ENCODE results near the gene HEPHL1. TPM values are rescaled to one million over a fixed set of nuclear protein-coding genes. Genes with fewer than 3 reads are reported as not detected.

The HEPHL1 gene
- total RNA-seq, 1 experiment from 2014 or later, result not detected

DNA sequence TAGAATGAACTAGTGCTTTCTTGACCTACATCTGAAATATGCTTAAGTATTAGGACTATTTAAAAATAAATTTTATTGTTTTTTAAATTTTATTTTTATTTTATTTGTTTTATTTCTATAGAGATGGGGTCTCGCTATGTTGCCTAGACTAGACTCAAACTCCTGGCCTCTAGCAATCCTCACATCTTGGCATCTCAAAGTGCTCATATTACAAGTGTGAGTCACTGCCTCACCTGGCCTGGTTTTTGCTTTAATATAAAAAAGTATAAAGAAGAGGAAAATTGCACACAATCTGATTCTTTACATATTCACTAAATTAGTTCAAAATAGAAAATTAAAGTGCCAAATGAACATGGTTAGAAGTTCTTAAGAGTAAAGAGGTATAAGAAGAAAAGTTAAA, 37.5 kb downstream of the HEPHL1 start:
- BruUV-seq (replicated peaks), result no TSS peak
- no peak overlapping the region for H3K4me2 ChIP-seq (ENCODE audit: low read length)
- RAD21 ChIA-PET (ENCODE audit: low non-redundant PET in 1 of 2, low total read pairs in 2 of 2, uncharacterized antibody in 2 of 2, unreplicated experiment in 2 of 2), result no interaction called here

GRCh38 chr11:94059065-94059464, 37.9 kb downstream of the HEPHL1 start:
- ChIA-PET POLR2A (no interaction called here), CTCF (no interaction called here), RAD21 (ENCODE audit: low non-redundant PET in 1 of 2, low total read pairs in 2 of 2, uncharacterized antibody in 2 of 2, unreplicated experiment in 2 of 2) (no interaction called here)
- Histone ChIP-seq H3K27me3 (ENCODE audit: insufficient read depth, low read length) (0 out of 2 replicates have a peak, but pooled peaks cover 7% of the 10 kb centered on the region), H2AFZ (ENCODE audit: low read depth, low read length, poor library complexity, severe bottlenecking) (no peak overlapping the region), H3K4me1 (ENCODE audit: control insufficient read depth in 1 of 2, insufficient read depth in 2 of 2, low read length in 2 of 2) (no peaks in the 10 kb centered on the region), H3K9me2 (ENCODE audit: insufficient read depth) (no peaks in the 10 kb centered on the region), H3K79me2 (ENCODE audit: insufficient read depth, low read length) (no peaks in the 10 kb centered on the region), H3K4me2 (ENCODE audit: low read length) (no peak overlapping the region), H3K9ac (ENCODE audit: low read length) (no peak overlapping the region), H4K20me1 (ENCODE audit: insufficient read depth) (no peaks in the 10 kb centered on the region), H3K36me3 (ENCODE audit: control insufficient read depth in 1 of 2, insufficient read depth in 2 of 2, low read length in 2 of 2) (no peaks in the 10 kb centered on the region), H3K4me3 (replicated peaks in 1 of 2; ENCODE audit: low read depth in 1 of 2, low read length in 2 of 2) (no peak overlapping the region), H3K9me3 (ENCODE audit: control insufficient read depth in 1 of 2, insufficient read depth in 1 of 2, low read depth in 1 of 2, low read length in 2 of 2) (no peaks in the 10 kb centered on the region), H3K27ac (ENCODE audit: low read depth, low read length) (no peak overlapping the region)
- DNase-seq (ENCODE audit: low read depth, low spot score), result no peak
- BruUV-seq (replicated peaks), result no TSS peak
- no peak for ATAC-seq
- intact Hi-C loops (cut with micrococcal nuclease), result no loop called here
- TF ChIP-seq SRF (IDR thresholded peaks at IDR 0.05; ENCODE audit: low read depth) (no peak), TCF7L2 (IDR thresholded peaks at IDR 0.05; ENCODE audit: borderline replicate concordance, extremely low read depth, insufficient read depth, insufficient read length) (no peak), MAX (IDR thresholded peaks at IDR 0.05) (no peak), CEBPB (IDR thresholded peaks at IDR 0.05; ENCODE audit: low read depth) (no peak), POLR2A (IDR thresholded peaks at IDR 0.05; ENCODE audit: borderline replicate concordance, extremely low read depth, insufficient read depth, insufficient read length) (no peak), ZNF274 (IDR thresholded peaks at IDR 0.05; ENCODE audit: low read depth, low read length) (no peak), ATF3 (IDR thresholded peaks at IDR 0.05) (no peak), FOSL1 (IDR thresholded peaks at IDR 0.05; ENCODE audit: low read depth) (no peak), ELF1 (IDR thresholded peaks at IDR 0.05; ENCODE audit: borderline replicate concordance, low read depth) (no peak), ZBTB33 (IDR thresholded peaks at IDR 0.05; ENCODE audit: extremely low read depth, insufficient replicate concordance, low read length) (no peak), CBX3 (IDR thresholded peaks at IDR 0.05; ENCODE audit: low read depth) (no peak), EGR1 (IDR thresholded peaks at IDR 0.05; ENCODE audit: low read depth) (no peak), ZFX (IDR thresholded peaks at IDR 0.05) (no peak), EZH2 (IDR thresholded peaks at IDR 0.05) (no peak), SIN3A (IDR thresholded peaks at IDR 0.05; ENCODE audit: low read depth) (no peak), POLR2AphosphoS5 (IDR thresholded peaks at IDR 0.05; ENCODE audit: low read depth, low read length) (no peak)
- TF ChIP-seq, protein P1, sequence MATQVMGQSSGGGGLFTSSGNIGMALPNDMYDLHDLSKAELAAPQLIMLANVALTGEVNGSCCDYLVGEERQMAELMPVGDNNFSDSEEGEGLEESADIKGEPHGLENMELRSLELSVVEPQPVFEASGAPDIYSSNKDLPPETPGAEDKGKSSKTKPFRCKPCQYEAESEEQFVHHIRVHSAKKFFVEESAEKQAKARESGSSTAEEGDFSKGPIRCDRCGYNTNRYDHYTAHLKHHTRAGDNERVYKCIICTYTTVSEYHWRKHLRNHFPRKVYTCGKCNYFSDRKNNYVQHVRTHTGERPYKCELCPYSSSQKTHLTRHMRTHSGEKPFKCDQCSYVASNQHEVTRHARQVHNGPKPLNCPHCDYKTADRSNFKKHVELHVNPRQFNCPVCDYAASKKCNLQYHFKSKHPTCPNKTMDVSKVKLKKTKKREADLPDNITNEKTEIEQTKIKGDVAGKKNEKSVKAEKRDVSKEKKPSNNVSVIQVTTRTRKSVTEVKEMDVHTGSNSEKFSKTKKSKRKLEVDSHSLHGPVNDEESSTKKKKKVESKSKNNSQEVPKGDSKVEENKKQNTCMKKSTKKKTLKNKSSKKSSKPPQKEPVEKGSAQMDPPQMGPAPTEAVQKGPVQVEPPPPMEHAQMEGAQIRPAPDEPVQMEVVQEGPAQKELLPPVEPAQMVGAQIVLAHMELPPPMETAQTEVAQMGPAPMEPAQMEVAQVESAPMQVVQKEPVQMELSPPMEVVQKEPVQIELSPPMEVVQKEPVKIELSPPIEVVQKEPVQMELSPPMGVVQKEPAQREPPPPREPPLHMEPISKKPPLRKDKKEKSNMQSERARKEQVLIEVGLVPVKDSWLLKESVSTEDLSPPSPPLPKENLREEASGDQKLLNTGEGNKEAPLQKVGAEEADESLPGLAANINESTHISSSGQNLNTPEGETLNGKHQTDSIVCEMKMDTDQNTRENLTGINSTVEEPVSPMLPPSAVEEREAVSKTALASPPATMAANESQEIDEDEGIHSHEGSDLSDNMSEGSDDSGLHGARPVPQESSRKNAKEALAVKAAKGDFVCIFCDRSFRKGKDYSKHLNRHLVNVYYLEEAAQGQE (IDR thresholded peaks at IDR 0.05; ENCODE audit: low read depth), result no peak

More for the DNA sequence above, 37.5 kb downstream of the HEPHL1 start:
- TF ChIP-seq SRF (IDR thresholded peaks at IDR 0.05; ENCODE audit: low read depth), result no peak
- TF ChIP-seq RAD21 (IDR thresholded peaks at IDR 0.05; ENCODE audit: low read depth), result no peak
- TF ChIP-seq FOSL1 (IDR thresholded peaks at IDR 0.05; ENCODE audit: low read depth), result no peak
- Histone ChIP-seq H2AFZ (ENCODE audit: low read depth, low read length, poor library complexity, severe bottlenecking) (no peak overlapping the region), H3K36me3 (ENCODE audit: control insufficient read depth in 1 of 2, insufficient read depth in 2 of 2, low read length in 2 of 2) (no peaks in the 10 kb centered on the region), H4K20me1 (ENCODE audit: insufficient read depth) (no peaks in the 10 kb centered on the region), H3K9me3 (ENCODE audit: control insufficient read depth in 1 of 2, insufficient read depth in 1 of 2, low read depth in 1 of 2, low read length in 2 of 2) (no peaks in the 10 kb centered on the region), H3K9me2 (ENCODE audit: insufficient read depth) (no peaks in the 10 kb centered on the region), H3K27ac (ENCODE audit: low read depth, low read length) (no peak overlapping the region), H3K4me3 (replicated peaks in 1 of 2; ENCODE audit: low read depth in 1 of 2, low read length in 2 of 2) (no peak overlapping the region), H3K27me3 (ENCODE audit: insufficient read depth, low read length) (0 out of 2 replicates have a peak, but pooled peaks cover 7% of the 10 kb centered on the region), H3K79me2 (ENCODE audit: insufficient read depth, low read length) (no peaks in the 10 kb centered on the region), H3K4me1 (ENCODE audit: control insufficient read depth in 1 of 2, insufficient read depth in 2 of 2, low read length in 2 of 2) (no peaks in the 10 kb centered on the region), H3K9ac (ENCODE audit: low read length) (no peak overlapping the region)
- intact Hi-C loops (cut with micrococcal nuclease), result no loop called here
- POLR2A ChIA-PET, result no interaction called here
- DNase-seq (ENCODE audit: low read depth, low spot score) (no peak), ATAC-seq (no peak)
- CTCF ChIA-PET, result no interaction called here

Data from HCT116 (cell line).